Stimulated activated naive CD8-positive, alpha-beta T cell treated with anti-CD3 and anti-CD28 coated beads, Interleukin-15, Interleukin-2, amounts not matched to agents 100 U/mL and 50 U/mL, for 24 hours (primary cell): ENCODE data around the gene ZCCHC7.

Experiments used
- ATAC-seq: fragments of 150-1000 bp; cut with Tn5 transposase; one replicate; pipeline ENCODE4 v1.10.0; 2021
- DNase-seq: peaks from one replicate; pipeline ENCODE4 v3.0.0; 2021

ZCCHC7 gene

DNA sequence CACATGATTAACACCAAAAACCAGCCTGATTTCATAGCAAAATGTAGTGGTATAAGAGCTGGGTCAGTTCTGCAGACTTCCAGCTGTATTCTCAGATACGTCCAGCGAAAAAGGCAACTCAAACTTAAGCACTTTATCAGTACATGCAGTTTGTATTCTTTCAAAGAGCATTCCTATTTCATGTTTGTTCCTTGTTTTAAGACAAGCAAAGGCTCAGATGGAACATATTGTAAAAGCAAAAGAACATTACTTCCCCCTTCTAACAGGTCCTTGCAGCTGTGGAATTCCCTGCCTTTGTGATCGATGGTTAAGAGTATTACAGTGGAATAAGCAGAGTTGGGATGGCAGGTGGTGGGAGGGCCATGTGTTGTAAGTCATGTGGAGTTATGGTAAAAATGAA is 215.8 kb downstream of the ZCCHC7 start:
- ATAC-seq (no peak), DNase-seq (no peak)

DNA sequence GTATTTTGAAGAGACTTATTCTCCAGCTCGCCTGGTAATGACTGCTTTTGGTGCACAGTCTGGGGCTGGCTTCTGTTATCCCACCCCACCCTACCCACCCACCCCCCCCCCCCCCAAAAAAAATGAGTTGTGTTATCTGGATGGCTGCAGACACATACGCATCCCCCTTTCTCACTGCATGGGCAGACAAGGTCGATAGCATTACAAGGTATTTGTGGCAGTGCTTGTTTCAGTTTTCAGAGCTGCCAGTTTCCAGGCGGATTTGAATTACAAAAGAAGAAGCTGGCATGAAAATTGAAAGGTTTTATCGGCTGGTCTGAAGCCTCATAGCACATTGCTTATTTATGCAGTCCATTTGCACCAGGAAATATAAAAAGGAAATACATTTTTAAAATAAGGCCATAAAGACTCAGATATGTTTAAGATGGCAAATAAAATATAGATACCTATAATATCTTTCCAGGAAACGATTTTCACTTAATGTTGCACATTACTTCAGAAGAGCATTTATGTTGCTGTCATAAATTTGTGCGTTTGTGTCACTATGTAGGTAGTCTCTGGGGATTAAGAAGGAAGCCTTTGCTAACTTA is 217.0 kb downstream of the ZCCHC7 start:
- DNase-seq (no peak), ATAC-seq (no peak)

DNA sequence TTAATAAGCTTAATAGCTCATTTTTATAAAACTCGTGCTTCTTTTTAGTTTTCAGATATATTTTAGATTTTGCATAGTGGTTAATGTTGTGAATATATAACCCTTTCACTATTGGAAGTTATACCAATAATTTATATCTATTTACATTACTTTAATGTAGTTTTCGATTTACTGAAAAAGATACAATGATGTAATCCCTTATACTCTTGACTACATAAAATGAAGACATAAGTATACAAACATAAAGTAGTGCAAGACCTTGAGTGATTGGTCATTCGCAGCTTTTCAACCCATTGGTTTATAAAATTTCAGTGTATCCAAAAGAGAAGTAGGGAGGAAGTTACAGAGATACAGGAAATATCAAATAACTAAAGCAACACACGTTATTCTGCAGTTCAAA is 217.8 kb downstream of the ZCCHC7 start:
- ATAC-seq (no peak), DNase-seq (no peak)

DNA sequence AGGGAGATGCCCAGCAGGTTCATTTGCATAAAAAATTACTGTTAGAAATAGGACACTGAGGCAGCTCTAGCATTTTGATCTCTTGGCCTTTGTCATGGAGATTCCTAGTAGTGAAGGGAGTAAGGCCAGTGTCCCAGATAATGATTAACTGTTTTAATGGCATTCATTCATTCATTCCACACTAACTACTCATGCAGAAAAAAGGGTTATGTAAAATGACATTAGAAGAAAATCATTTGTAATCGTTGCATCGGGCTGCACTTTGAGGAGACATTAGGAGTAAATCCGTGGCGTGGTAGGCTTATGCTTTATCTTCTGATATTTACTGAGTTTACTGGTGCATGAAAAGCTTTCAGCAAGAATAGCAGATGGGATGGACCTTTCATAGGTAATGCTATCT is 219.5 kb downstream of the ZCCHC7 start:
- no peak for DNase-seq
- ATAC-seq = no peak

DNA sequence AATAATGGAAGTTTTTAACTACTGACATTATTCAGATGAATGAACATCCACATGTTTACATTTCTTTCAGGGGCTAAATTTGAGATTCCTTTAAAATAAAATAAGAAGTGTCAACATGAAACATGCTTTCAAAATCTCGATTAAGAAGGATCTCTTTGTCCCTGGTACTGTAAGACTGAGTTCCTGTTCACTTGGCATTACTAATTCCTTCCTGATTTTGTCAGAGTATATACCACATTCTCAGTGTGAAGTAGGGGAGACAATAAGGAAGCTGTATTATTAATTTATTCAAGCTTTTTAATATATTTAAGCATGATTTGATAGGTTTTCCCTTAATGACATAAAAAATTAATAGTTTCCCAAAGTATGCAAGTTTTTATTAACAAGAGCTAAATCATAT is 220.6 kb downstream of the ZCCHC7 start:
- DNase-seq = no peak
- no peak for ATAC-seq

DNA sequence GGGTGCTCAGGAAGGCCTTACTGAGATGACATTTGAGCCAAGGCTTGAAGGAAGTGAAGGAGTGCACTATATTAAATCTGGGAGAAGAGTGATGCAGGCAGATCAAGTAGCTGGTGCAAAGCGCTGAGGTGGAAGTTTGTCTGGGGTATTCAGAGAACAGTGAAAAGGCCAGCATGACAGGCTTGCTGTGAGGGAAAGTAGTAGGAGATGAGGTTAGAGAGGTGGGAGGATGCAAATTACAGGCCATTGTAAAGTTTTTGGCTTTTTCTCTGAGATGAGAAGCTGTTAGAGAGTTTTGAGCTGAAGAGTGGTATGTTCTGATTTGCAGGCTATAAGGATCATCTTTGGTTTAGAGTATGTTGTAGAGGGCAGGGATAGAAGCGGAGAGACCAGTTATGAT is 221.3 kb downstream of the ZCCHC7 start:
- ATAC-seq (no peak), DNase-seq (no peak)

DNA sequence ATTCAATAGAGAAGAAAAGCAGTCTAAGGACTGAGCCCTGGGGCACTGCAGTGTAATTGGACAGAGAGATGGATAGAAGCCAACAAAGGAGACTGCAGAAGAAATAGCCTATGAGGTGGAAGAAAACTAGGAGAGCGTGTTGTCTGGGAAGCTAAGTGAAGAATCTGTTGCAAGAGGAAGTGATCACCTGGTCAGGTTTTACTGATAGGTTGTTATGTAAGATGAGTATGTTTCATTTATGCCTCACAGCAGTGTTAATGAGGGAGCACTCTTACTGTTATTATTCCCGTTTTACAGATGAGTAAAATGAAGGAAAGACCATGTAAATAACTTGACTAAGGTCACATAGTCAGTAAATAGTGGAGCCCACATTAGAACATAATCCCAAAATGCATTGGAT is 222.1 kb downstream of the ZCCHC7 start:
- DNase-seq = no peak
- no peak for ATAC-seq

DNA sequence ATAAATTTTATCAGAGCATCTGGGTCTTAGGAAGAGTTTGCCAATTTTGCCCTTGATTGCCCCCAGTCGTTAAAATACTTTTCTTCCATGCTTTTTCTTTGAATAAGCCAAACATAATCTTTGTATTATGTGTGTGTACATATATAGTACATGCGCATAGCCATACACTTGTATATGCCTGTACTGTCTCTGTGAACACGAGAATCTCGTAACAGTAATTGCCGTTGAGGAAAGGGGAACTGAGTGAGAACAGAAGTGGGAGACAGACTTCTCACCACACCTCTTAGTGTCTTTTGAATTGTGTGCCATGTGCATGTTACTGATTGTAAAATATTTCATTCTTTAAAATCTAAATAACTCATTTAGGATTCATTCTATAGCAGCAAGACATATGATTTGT is 222.5 kb downstream of the ZCCHC7 start:
- ATAC-seq (no peak), DNase-seq (no peak)

DNA sequence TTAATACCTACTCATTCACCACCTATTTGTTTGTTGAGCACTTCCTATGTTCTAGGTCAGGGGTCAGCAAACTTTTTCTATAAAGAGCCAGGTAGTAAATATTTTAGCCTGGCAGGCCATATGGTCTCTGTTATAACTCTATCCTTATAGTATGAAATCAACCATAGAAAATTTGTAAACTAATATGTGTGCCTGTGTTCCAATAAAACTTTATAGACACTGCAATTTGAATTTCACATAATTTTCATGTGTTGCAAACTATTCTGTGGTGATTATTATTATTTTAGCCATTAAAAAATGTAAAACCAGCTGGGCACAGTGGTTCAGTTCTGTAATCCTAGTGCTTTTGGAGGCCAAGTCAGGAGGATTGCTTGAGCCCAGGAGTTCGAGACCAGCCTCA is 223.3 kb downstream of the ZCCHC7 start:
- DNase-seq (no peak), ATAC-seq (no peak)

DNA sequence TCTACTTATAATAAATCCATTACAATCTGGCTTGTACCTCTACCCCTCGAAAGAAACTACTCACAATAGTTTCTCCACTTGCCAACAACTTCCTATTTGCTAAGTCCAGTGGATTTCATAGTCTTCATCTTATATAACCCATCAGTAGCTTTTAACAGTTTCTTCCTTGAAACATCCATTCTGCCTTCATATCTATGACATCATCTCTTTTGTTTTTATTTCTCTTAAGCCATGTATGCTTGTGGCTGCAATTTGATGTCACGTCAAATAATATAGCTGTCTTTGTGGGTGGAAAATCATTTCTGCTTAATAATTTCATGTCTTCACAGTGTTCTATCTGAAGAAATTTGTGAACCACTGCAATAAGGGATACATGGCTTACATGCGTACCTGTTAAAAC is 224.7 kb downstream of the ZCCHC7 start:
- DNase-seq (no peak), ATAC-seq (no peak)

DNA sequence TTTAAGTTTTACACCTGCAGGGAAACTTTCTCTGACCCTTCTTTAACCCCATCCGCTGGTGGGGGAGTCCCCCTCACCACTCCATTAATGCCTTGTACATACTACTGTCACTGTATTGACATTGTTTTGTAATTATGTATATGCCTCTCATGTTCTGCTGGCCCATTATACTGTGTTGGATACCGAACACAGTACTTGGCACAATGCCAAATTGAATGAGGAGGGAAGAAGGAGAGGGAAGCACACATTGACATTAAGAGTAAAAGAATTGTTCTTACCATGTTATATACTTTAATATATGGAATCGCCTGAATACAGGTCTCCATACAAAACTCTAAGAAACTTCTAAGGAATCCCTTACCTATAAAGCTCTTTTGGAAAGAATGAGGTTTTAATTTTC is 228.5 kb downstream of the ZCCHC7 start:
- ATAC-seq = no peak
- no peak for DNase-seq

DNA sequence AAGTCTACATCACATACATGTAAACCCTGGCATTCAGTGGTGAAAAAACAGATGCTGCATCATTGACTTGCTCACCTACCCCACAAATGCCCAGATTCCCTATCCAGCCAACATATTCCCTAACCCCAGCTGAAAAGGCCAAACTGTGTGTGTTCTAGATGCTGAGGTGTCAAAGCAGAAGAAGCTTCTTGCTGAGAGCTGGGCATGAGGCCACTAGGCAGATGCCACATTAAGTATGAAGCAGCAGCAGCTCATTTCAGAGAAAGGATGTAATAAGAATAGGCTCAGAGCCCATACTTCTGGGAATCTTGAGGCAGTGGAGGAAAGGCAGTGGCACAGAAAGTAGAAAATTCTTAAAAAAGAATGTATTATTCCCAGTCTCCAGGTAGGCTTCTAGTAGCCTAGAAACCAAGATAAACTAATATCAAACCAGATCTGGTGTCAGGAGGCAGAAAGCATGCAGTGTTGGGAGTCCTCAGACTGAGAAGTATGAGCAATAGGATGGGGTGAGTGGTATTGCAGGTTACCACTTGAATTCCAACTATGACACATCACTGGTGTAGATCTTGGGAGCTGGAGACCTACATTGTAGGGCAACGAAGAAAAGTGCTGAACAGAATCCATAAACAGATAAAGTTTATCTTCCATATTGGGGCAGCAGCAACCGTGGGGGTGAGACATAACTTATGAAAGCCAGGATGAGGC is 230.3 kb downstream of the ZCCHC7 start:
- DNase-seq = no peak
- ATAC-seq = peak; percentile 55

DNA sequence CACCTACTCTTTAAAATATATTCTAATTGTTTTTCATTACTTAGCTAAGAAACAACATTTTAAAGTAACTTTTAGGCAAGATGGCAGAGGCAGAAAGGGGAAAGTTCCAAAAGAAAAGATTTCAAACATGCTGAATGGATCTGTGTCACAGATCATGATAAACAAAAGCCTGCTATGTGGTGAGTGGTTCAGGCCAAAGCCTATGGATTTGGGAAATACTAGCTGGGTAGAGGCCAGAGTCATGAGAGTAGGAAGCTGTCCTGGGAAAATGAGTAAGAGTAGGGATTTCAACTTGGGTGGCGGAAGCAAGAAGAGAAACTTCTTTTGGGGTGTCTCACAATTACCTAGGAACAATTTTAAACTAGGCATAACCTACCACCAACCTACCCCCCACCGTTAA is 233.4 kb downstream of the ZCCHC7 start:
- ATAC-seq = no peak
- DNase-seq = no peak

DNA sequence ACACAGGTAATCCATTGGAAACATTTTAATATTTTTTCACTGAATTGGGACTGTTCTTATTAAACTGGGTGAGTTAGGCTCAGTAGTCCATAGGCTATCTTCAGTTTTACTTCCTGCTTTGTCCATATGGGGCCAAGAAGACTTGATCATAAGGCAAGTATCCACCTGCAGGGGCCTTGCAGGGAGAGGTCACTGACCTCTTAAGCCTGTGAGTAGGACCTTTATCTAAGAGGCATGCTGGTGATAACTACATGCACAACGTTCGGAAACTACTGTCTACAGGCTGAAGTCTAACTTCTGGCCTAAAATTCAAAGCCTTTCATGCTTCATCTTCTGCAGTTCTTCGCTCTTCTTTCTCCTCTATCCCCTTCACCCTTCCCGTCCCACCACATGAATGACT is 242.1 kb downstream of the ZCCHC7 start:
- DNase-seq = no peak
- ATAC-seq = no peak

DNA sequence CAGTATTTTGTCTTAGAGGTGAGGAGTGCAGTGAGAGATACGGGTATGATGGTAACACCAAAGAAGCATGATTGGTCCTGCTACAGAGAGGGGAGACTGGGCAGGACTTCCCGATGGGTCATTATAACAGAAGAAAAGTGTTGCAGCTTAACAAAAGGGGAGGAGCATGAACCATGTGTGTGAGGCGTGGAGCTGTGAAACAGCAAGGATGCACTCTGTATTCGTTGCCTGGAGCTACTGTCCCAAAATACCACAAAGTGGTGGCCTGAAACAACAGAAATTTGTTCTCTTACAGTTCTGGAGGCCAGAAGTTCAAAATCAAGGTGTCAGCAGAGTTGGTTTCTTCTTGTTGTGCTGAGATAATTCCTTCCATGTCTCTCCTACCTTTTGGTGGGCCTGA is 242.8 kb downstream of the ZCCHC7 start:
- ATAC-seq (no peak), DNase-seq (no peak)

DNA sequence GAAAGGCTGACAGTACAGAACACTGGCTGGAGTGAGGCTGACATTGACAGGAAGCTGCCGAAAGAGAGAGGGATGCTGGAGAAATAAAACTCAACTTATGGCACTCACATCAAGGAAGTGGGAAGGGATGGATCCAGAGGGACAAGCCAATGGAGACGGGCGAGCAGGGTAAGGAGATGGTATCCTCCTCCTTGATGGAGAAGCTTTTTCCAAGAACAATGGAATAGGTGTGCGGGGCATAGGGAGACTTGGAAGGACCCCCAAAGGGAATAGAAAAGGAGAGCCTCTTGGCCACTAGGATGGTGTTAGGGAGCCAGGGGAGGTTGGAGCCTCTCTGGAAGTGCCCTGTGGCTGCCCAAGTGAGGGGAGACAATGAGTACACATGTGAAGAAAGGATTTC is 243.8 kb downstream of the ZCCHC7 start:
- ATAC-seq (no peak), DNase-seq (no peak)

DNA sequence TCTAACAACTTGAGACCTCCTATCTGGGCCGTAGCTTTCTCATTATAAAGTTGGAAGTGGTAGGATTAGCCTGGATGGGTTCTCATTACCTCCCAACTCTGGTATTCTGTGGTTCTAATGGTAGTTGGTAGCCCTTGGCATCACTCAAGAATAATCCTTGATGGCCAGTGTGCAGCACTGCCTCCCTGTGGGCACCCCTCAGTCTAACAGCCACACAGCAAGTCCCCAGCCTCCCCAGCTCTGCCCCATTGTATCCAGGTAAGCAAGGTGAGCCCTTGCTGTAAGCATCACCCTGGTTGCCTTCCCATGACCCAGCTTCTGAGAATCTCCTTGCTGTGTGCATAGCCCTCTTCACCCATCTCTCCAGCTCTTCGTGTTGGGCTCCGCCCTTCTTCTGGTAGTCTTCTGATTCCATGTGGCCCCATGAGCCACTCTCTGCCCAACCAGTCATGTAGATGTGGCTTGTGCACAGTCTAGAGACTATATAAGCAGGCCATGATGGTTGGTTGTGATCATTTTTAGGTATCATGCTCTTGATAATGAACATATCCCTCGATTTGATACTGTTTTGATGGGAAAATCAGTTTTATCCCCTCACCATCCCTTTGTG is 244.5 kb downstream of the ZCCHC7 start:
- ATAC-seq (peak; percentile 36), DNase-seq (no peak)

DNA sequence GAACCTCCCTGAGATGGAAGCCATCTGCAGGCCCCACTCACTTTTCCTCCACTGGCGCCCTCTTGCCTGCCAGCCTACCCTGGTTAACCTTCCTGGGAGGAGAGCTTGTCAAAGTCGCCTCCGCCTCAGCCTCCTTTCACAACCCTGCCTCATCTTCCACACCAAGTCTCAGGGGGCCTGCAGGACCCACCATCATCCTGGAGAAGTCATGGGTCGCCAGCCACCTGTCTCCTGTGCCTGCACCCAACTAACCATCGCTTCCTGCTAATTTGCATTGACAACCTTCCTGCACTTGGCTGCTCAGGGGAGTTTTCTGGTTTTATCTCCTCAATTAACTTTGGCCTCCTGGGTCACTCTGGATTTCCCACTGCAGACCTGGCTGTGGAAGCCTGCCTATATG is 249.3 kb downstream of the ZCCHC7 start:
- ATAC-seq = no peak
- DNase-seq = no peak

DNA sequence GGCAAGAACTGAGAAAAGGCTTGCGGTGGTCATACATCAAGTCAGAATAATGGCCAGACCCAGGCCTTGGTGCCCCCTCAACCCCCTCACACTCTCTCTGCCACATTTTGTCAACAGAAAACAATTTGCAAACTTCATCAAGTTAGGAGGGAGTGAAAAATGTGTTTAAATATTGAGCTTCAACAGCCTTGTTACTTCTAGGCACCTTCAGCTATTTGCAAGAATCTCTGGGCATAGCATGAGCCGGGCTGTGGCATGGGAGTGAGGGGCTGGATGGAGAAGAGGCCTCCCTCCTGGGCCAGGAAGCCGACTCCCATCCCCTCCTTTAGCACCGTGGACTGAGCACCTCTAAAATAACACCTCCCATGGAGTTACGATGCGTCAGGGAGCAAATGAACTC is 249.9 kb downstream of the ZCCHC7 start:
- DNase-seq (no peak), ATAC-seq (no peak)

DNA sequence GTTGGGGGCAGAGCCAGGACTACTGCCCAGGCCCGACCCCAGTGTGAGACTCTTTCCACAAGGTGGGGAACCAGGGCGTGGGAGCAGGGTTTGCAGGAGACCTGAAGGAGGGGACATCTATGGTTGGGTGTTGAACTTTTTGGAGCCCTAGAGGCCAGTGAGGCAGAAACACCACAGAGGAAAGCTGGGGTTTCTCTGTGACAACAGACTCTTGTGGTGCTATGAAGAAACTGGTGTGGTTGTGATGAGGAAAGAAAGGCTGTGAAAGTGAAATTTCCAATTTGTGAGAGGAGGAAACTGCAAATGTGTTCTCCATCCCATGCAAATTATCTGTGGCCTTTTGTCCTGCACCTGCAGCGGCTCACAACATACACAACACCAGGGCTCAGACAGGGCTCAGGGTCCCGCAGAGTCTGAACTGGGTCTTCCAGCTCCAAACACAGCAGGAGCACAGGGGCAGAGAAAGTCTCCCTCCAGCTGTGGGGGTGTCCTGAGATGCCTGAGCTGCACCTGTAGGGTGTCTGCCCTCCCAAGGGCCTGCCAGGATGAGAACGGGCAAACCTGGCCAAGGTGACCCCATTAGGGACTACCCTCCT is 250.7 kb downstream of the ZCCHC7 start:
- ATAC-seq (peak; percentile 42), DNase-seq (peak; percentile 19)

DNA sequence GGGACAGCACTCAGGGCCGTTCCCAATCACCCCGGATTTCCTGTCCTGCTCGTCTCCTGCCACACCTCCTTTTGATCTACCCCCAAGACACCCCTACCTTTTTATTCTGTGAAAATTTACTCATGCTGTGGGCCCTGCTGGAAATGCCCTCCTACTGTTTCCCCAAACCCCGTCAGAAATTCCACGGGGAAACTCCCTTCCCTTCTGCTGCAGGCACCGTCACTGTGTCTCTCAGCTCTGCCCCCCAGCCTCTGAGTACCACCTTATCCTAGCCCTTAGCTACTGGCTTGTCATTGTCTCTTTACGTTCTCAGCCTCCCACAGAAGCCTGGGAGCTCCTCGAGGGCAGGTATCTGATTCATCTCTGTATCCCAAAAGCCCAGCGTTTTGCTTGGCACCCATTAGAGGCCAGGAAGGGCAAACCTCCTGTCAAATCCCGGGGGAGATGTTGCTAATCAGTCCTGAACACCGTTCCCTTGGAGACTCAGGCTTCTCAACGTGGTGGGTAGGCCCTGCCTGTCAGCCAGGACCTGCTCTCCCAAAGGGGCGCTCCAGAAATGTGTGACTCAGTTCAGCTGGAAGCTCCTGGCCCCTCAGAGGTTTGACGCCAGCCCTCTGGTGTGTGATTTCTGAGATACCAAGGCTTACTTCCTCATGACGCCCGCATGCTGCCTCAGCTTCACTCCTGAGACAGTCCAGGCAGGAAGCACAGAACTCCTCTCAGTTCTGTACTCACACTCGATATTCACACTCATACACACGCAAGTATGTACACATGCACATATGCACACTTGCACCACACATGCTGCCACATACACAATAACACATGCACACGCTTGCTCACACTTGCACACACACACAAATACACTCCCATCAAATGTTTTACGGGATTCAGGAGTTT is 251.4 kb downstream of the ZCCHC7 start:
- DNase-seq (peak; percentile 41), ATAC-seq (peak; percentile 77)

DNA sequence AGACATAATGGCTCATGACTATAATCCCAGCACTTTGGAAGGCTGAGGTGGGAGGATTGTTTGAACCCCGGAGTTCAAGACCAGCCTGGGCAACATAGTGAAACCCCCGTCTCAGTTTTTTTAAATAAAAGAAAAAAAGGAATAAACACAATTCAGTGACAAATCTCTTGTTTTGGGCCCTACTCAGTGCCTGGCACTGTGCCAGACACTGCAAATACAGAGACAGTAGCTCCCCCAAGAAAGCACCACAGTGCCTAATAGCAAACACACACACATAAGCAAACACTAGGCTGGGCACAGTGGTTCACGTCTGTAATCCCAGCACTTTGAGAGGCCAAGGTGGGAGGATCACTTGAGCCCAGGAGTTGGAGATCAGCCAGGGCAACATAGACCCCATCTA is 252.5 kb downstream of the ZCCHC7 start:
- ATAC-seq (no peak), DNase-seq (no peak)

DNA sequence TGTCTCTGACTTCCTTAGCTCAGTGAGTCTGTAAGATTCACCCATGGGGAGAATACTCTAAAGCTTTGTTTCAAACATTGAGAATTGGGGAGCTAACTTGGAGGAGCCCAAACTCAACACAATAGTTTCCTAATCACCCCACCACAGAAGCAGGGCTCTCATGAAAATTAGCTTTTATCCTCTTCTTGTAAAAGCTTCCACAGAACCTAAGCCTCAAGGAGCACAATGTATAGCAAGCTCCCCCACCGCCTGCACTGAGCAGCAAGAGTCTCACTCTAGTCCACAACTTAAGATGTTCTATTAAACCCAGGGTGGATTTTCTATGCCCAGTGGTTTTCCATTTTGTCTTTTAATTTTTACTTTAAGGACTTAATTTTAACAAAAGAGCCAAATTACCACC is 253.2 kb downstream of the ZCCHC7 start:
- DNase-seq = no peak
- ATAC-seq = no peak
